HepG2 (cell line): ENCODE results near the gene KCNAB1. TPM values are rescaled to one million over a fixed set of nuclear protein-coding genes. Genes with fewer than 3 reads are reported as not detected.

Experiments used
- ATAC-seq: fragments of 200-7000 bp; cut with Tn5 transposase; 3 replicates; pipeline ENCODE4 v1.9.1; 2020; ENCODE audit warnings: mild to moderate bottlenecking, moderate library complexity
- BruUV-seq: library from RNA; stranded (reverse); fragments of 400-500 nt; replicated peaks from 2 replicates; lab custom pipeline; 2021; lab: Mats Ljungman, UMichigan
- CTCF ChIA-PET: fragments of 300-600 bp; formaldehyde crosslinking; extraction: SDS; loops from one replicate; lab custom pipeline; 2021; ENCODE audit warnings: low total read pairs, inconsistent platforms, low intra/inter-chr PET ratio; lab: Yijun Ruan, JAX
- POLR2A ChIA-PET: fragments of 350-600 bp; sonication (Branson Sonifier 250); formaldehyde crosslinking; loops from one replicate; lab custom pipeline; 2020; ENCODE audit warnings: antibody characterized with exemption, inconsistent platforms; lab: Yijun Ruan, JAX
- DNase-seq: peaks from one replicate; pipeline ENCODE4 v3.0.0-alpha.2; 2015; ENCODE audit warnings: low spot score
- FAIRE-seq: peaks from 3 replicates; lab custom pipeline; 2011; peaks lifted over from hg19 to GRCh38; lab: Jason Lieb, UNC
- H2AFZ ChIP-seq: one replicate; pipeline ENCODE4 v1.6.1; 2011; ENCODE audit warnings: low read length, inconsistent platforms
- H3K27ac ChIP-seq: fragments of 300-600 bp; 3 replicates; pipeline ENCODE4 v1.8.0; 2011; ENCODE audit warnings: mixed run types, mild to moderate bottlenecking, mixed read lengths, low read length, inconsistent platforms; ENCODE audit not compliant: insufficient read depth; ENCODE audit errors: extremely low read length
- H3K27me3 ChIP-seq, 2 experiments: fragments of 200-600 bp in 1 of 2; 2 replicates in 1 of 2; 3 replicates in 1 of 2; pipeline versions ENCODE4 v1.6.0 to v1.8.0; 2011; ENCODE audit warnings: low read length in 2 of 2, mild to moderate bottlenecking in 2 of 2, moderate library complexity in 2 of 2, inconsistent platforms in 1 of 2; ENCODE audit not compliant: insufficient read depth in 2 of 2, control insufficient read depth in 1 of 2
- H3K36me3 ChIP-seq, 2 experiments: fragments of 200-600 bp in 1 of 2; replicated peaks in 1 of 2; 2 replicates in 1 of 2; 3 replicates in 1 of 2; pipeline versions ENCODE4 v1.5.1 to v1.8.0; 2011; ENCODE audit warnings: low read length in 2 of 2, inconsistent platforms in 1 of 2; ENCODE audit not compliant: insufficient read depth in 2 of 2, control insufficient read depth in 1 of 2
- H3K4me1 ChIP-seq: 2 replicates; pipeline ENCODE4 v1.5.1; 2012; ENCODE audit warnings: low read length, inconsistent platforms; ENCODE audit not compliant: insufficient read depth
- H3K4me2 ChIP-seq: 2 replicates; pipeline ENCODE4 v1.6.0; 2011; ENCODE audit warnings: low read depth, low read length, inconsistent platforms
- H3K4me3 ChIP-seq, 3 experiments: fragments of 200-600 bp in 1 of 3; sonication (generic), shearing (Covaris generic) in 1 of 3; replicated peaks in 1 of 3; 2 replicates each; pipeline ENCODE4 v1.5.1; 2011 to 2016; ENCODE audit warnings: low read length in 3 of 3, inconsistent platforms in 2 of 3, low read depth in 2 of 3, mild to moderate bottlenecking in 2 of 3, control low read depth in 1 of 3, mixed read lengths in 1 of 3; ENCODE audit not compliant: insufficient read depth in 1 of 3
- H3K79me2 ChIP-seq: one replicate; pipeline ENCODE4 v1.6.1; 2011; ENCODE audit warnings: low read length, inconsistent platforms; ENCODE audit not compliant: insufficient read depth
- H3K9ac ChIP-seq: 2 replicates; pipeline ENCODE4 v1.6.0; 2011; ENCODE audit warnings: mild to moderate bottlenecking, low read depth, low read length, inconsistent platforms; ENCODE audit not compliant: insufficient read depth
- H3K9me3 ChIP-seq: 2 replicates; pipeline ENCODE4 v1.5.1; 2012; ENCODE audit warnings: mild to moderate bottlenecking, low read length
- H4K20me1 ChIP-seq: 2 replicates; pipeline ENCODE4 v1.6.0; 2011; ENCODE audit warnings: inconsistent platforms, mild to moderate bottlenecking, low read length, moderate library complexity; ENCODE audit not compliant: insufficient read depth
- AKAP8 ChIP-seq: sonication (generic); formaldehyde crosslinking; IDR thresholded peaks from 2 replicates; pipeline ENCODE4 v1.5.1; 2020; ENCODE audit warnings: mild to moderate bottlenecking, missing genetic modification reagents
- GATAD1 ChIP-seq: IDR thresholded peaks from 2 replicates; pipeline ENCODE4 v1.6.1; 2016; ENCODE audit warnings: missing genetic modification reagents, missing compliant biosample characterization
- MED13 ChIP-seq: sonication (generic); formaldehyde crosslinking; IDR thresholded peaks from 2 replicates; pipeline ENCODE4 v1.5.0; 2020; ENCODE audit warnings: missing genetic modification reagents
- PAWR ChIP-seq: sonication (generic); formaldehyde crosslinking; IDR thresholded peaks from 2 replicates; pipeline ENCODE4 v1.4.0; 2020; ENCODE audit warnings: missing genetic modification reagents, mild to moderate bottlenecking, borderline replicate concordance
- SMAD1 ChIP-seq: sonication (generic); formaldehyde crosslinking; IDR thresholded peaks from 2 replicates; pipeline ENCODE4 v1.4.0; 2020; ENCODE audit warnings: missing genetic modification reagents, low read depth, mild to moderate bottlenecking, borderline replicate concordance
- SMARCE1 ChIP-seq: fragments of 450-650 bp; IDR thresholded peaks from 2 replicates; pipeline ENCODE4 v1.6.1; 2017; ENCODE audit warnings: borderline replicate concordance
- ZNF205 ChIP-seq: IDR thresholded peaks from 2 replicates; pipeline ENCODE4 v1.6.1; 2018; ENCODE audit warnings: missing biosample characterization, missing genetic modification reagents
- ZNF430 ChIP-seq: sonication (generic); formaldehyde crosslinking; IDR thresholded peaks from 2 replicates; pipeline ENCODE4 v1.9.0; 2021; ENCODE audit warnings: mild to moderate bottlenecking, missing genetic modification reagents
- ZNF619 ChIP-seq: sonication (generic); formaldehyde crosslinking; IDR thresholded peaks from 2 replicates; pipeline ENCODE4 v1.4.0; 2020; ENCODE audit warnings: mild to moderate bottlenecking, missing genetic modification reagents
- ZSCAN12 ChIP-seq: sonication (generic); formaldehyde crosslinking; IDR thresholded peaks from 2 replicates; pipeline ENCODE4 v1.9.0; 2021; ENCODE audit warnings: mild to moderate bottlenecking, missing genetic modification reagents
- WGBS: methylation state at CpG from one replicate; pipeline ENCODE4 v1.1.6; 2017; ENCODE audit warnings: low lambda C conversion rate; 5-methylcytosine and 5-hydroxymethylcytosine counted together
- in situ Hi-C: cut with HindIII; loops from 2 replicates; pipeline ENCODE4 v1.10.0; 2017; ENCODE audit warnings: low pct_unique_long_range_greater_than_20kb; ENCODE audit not compliant: extremely low pct_ligation_motif_present
- intact Hi-C: fragments of 100-400 bp; cut with micrococcal nuclease; formaldehyde crosslinking; loops from one replicate; pipeline ENCODE4 v1.10.0; 2022; ENCODE audit not compliant: unreplicated experiment
- polyA plus RNA-seq, 8 experiments: library from polyadenylated mRNA; depleted of rRNA in 3 of 8; stranded (reverse) in 7 of 8; unstranded in 1 of 8; fragments of >200 nt; fragmentation: Illumina TruSeq in 4 of 8; extraction: Trizol in 4 of 8; gene quantifications; 2 replicates each; pipeline versions ENCODE4 v1.2.1 to v1.2.3, GENCODE V29; 2011 to 2016; ENCODE audit warnings: low read depth in 4 of 8, missing spikeins in 1 of 8, mixed read lengths in 1 of 8; ENCODE audit not compliant: insufficient read depth in 1 of 8
- total RNA-seq, 5 experiments: library from RNA; depleted of rRNA; stranded (reverse); fragments of >200 nt; fragmentation: Illumina TruSeq; extraction: Trizol; gene quantifications; 2 replicates each; pipeline ENCODE4 v1.2.3, GENCODE V29; 2016; ENCODE audit warnings: low read depth in 1 of 5
- TF ChIP-seq, protein P1 (sequence below): sonication (generic); formaldehyde crosslinking; IDR thresholded peaks from 2 replicates; pipeline ENCODE4 v1.4.0; 2020; ENCODE audit warnings: missing genetic modification reagents, borderline replicate concordance
- TF ChIP-seq, protein P2 (sequence below): sonication (generic); formaldehyde crosslinking; IDR thresholded peaks from 2 replicates; pipeline ENCODE4 v1.8.0; 2022; ENCODE audit warnings: missing genetic modification reagents, mild to moderate bottlenecking, inconsistent platforms, borderline replicate concordance

The KCNAB1 gene
- total and polyA plus RNA-seq, 2 of the 13 experiments (the other 11 are each of a cell fraction or from before 2014, with no cell fraction given) = not detected

DNA sequence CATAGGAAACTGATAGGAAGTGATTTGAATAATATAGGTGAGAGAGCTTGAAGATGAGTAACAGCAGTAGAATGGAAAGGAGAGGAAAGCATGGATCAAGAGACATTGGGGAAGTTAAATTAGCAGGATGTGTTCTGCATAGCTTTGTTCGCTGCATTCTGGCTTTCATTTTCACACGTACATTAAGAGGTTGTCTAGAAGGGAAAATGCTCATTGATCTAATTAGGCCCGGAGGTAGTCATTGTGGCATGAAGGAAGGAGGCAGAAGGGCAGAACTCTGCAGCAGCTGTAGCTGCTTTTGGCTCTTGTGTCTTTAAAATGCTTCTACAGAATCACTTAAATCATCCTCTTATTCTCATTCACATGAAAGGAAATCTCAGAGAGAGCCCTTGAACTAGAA is 40.3 kb downstream of the KCNAB1 start:
- H3K9ac ChIP-seq = no peak overlapping the region
- WGBS = 0% methylated on average over 3 of the region's 3 CpGs
- in situ Hi-C loops = loop anchor here (25.0 kb wide), 1 partner anchor 352 kb away; no protein-coding TSS in a partner anchor

More for the DNA sequence above, 40.3 kb downstream of the KCNAB1 start:
- H3K79me2 ChIP-seq = no peaks in the 10 kb centered on the region
- H2AFZ ChIP-seq = no peak overlapping the region
- no peak overlapping the region for H3K27ac ChIP-seq
- H3K9me3 ChIP-seq = no peaks in the 10 kb centered on the region
- no peak for FAIRE-seq
- ATAC-seq = no peak
- no peak for DNase-seq
- H3K27me3 ChIP-seq = no peaks in the 10 kb centered on the region
- CTCF ChIA-PET = no interaction called here
- no peaks in the 10 kb centered on the region for H3K36me3 ChIP-seq
- H3K4me2 ChIP-seq = no peak overlapping the region
- H4K20me1 ChIP-seq = no peaks in the 10 kb centered on the region
- BruUV-seq = no TSS peak
- TF ChIP-seq ZNF619 (CRISPR knock-in tag) (no peak), SMARCE1 (no peak), ZNF430 (CRISPR knock-in tag) (no peak), AKAP8 (CRISPR knock-in tag) (no peak), MED13 (CRISPR knock-in tag) (no peak), ZSCAN12 (CRISPR knock-in tag) (no peak), SMAD1 (CRISPR knock-in tag) (no peak), ZNF205 (no peak), GATAD1 (no peak), PAWR (CRISPR knock-in tag) (no peak)
- TF ChIP-seq, protein P1, sequence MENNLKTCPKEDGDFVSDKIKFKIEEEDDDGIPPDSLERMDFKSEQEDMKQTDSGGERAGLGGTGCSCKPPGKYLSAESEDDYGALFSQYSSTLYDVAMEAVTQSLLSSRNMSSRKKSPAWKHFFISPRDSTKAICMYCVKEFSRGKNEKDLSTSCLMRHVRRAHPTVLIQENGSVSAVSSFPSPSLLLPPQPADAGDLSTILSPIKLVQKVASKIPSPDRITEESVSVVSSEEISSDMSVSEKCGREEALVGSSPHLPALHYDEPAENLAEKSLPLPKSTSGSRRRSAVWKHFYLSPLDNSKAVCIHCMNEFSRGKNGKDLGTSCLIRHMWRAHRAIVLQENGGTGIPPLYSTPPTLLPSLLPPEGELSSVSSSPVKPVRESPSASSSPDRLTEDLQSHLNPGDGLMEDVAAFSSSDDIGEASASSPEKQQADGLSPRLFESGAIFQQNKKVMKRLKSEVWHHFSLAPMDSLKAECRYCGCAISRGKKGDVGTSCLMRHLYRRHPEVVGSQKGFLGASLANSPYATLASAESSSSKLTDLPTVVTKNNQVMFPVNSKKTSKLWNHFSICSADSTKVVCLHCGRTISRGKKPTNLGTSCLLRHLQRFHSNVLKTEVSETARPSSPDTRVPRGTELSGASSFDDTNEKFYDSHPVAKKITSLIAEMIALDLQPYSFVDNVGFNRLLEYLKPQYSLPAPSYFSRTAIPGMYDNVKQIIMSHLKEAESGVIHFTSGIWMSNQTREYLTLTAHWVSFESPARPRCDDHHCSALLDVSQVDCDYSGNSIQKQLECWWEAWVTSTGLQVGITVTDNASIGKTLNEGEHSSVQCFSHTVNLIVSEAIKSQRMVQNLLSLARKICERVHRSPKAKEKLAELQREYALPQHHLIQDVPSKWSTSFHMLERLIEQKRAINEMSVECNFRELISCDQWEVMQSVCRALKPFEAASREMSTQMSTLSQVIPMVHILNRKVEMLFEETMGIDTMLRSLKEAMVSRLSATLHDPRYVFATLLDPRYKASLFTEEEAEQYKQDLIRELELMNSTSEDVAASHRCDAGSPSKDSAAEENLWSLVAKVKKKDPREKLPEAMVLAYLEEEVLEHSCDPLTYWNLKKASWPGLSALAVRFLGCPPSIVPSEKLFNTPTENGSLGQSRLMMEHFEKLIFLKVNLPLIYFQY (CRISPR knock-in tag) = no peak
- TF ChIP-seq, protein P2, sequence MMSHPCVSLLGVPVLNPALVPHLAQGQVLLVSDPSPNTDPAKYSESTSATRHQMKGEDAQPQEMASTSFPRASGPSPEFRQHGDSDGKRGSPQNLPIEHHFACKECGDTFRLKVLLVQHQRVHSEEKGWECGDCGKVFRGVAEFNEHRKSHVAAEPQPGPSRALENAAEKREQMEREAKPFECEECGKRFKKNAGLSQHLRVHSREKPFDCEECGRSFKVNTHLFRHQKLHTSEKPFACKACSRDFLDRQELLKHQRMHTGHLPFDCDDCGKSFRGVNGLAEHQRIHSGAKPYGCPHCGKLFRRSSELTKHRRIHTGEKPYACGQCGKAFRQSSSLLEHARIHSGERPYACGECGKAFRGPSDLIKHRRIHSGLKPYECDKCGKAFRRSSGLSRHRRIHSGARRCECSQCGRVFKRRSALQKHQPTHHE = no peak
- intact Hi-C loops = no loop called here
- H3K4me3 ChIP-seq = no peak overlapping the region
- POLR2A ChIA-PET = no interaction called here
- H3K4me1 ChIP-seq = no peaks in the 10 kb centered on the region
